ENCODE measurements around the gene ZNF235.

GRCh38 chr19:44346556-44346955 lies 41.7 kb upstream of the ZNF235 start:
- TF ChIP-seq CREB1 (IDR thresholded peaks at IDR 0.05; ENCODE audit: low read depth): no peak
- no peak for TF ChIP-seq TAF1 (IDR thresholded peaks at IDR 0.05; ENCODE audit: low read depth)
- TF ChIP-seq TEAD4 (IDR thresholded peaks at IDR 0.05): no peak
- no peak for TF ChIP-seq ZBTB7A (IDR thresholded peaks at IDR 0.05; ENCODE audit: low read depth)
- no peak for TF ChIP-seq MAX (IDR thresholded peaks at IDR 0.05)
- no peak for TF ChIP-seq NFIC (IDR thresholded peaks at IDR 0.05)
- TF ChIP-seq EP300 (IDR thresholded peaks at IDR 0.05; ENCODE audit: borderline replicate concordance): no peak
- no peak for TF ChIP-seq USF1 (IDR thresholded peaks at IDR 0.05)
- TF ChIP-seq FOXM1 (IDR thresholded peaks at IDR 0.05; ENCODE audit: borderline replicate concordance, low read depth): no peak

Measured in Ishikawa (cell line).